Measurements from ENCODE around the gene ASXL1. TPM values are rescaled to one million over a fixed set of nuclear protein-coding genes. Genes with fewer than 3 reads are reported as not detected.
"Not testable (repeated sequence)": the region's sequence is repeated elsewhere in the genome, so short reads cannot be mapped to it uniquely, and the experiment has no call there.

ASXL1 gene
- total RNA-seq, 4 donors from 2014 or later: 43.2 to 143 (median 71.8) TPM

GRCh38 chr20:32365564-32365963 is 7.4 kb downstream of the ASXL1 start:
- Histone ChIP-seq H3K27ac (no peak overlapping the region), H3K4me3 (no peak overlapping the region), H3K9me3 (no peaks in the 10 kb centered on the region), H3K36me3 (peaks cover 13% of the 10 kb centered on the region), H3K27me3 (no peaks in the 10 kb centered on the region), H3K4me1 (peaks cover 56% of the 10 kb centered on the region)
- no peak for DNase-seq (ENCODE audit: low spot score in 2 of 2)
- WGBS: 57% methylated on average over 5 of the region's 5 CpGs
- no peak for TF ChIP-seq POLR2A (IDR thresholded peaks at IDR 0.05)

- no peak for DNase-seq (ENCODE audit: low spot score in 2 of 2)
- 85% methylated on average over 2 of the region's 2 CpGs for WGBS
- TF ChIP-seq POLR2AphosphoS5 (IDR thresholded peaks at IDR 0.05) (no peak), CTCF (IDR thresholded peaks at IDR 0.05) (no peak), POLR2A (IDR thresholded peaks at IDR 0.05) (no peak), EP300 (IDR thresholded peaks at IDR 0.05) (no peak)
Observed at GRCh38 chr20:32366380-32366779, 8.2 kb downstream of the ASXL1 start.

GRCh38 chr20:32368323-32368722 is 10.2 kb downstream of the ASXL1 start:
- no peak overlapping the region for H3K27ac ChIP-seq
- H3K36me3 ChIP-seq: peaks cover 21% of the 10 kb centered on the region
- no peak overlapping the region for H3K4me3 ChIP-seq
- TF ChIP-seq POLR2A (IDR thresholded peaks at IDR 0.05) (no peak), EP300 (IDR thresholded peaks at IDR 0.05) (no peak)
- H3K27me3 ChIP-seq: no peaks in the 10 kb centered on the region
- DNase-seq (ENCODE audit: low spot score in 2 of 2): no peak
- peaks cover 35% of the 10 kb centered on the region for H3K4me1 ChIP-seq
- H3K9me3 ChIP-seq: no peaks in the 10 kb centered on the region

More at GRCh38 chr20:32366380-32366779, 8.2 kb downstream of the ASXL1 start:
- Histone ChIP-seq H3K9me3 (no peaks in the 10 kb centered on the region), H3K27ac (no peak overlapping the region), H3K27me3 (no peaks in the 10 kb centered on the region), H3K36me3 (peaks cover 16% of the 10 kb centered on the region), H3K4me1 (peaks cover 49% of the 10 kb centered on the region), H3K4me3 (no peak overlapping the region)

GRCh38 chr20:32368925-32369324 is 10.8 kb downstream of the ASXL1 start:
- WGBS: 90% methylated on average over 6 of the region's 6 CpGs

GRCh38 chr20:32370897-32371296 is 12.8 kb downstream of the ASXL1 start:
- no peak overlapping the region for H3K27ac ChIP-seq
- 100% methylated on average over 2 of the region's 2 CpGs for WGBS
- DNase-seq (ENCODE audit: low spot score in 2 of 2): no peak
- H3K27me3 ChIP-seq: no peaks in the 10 kb centered on the region
- peaks cover 32% of the 10 kb centered on the region for H3K36me3 ChIP-seq
- H3K9me3 ChIP-seq: no peaks in the 10 kb centered on the region
- H3K4me1 ChIP-seq: peaks cover 16% of the 10 kb centered on the region
- TF ChIP-seq CTCF (IDR thresholded peaks at IDR 0.05) (no peak), POLR2A (IDR thresholded peaks at IDR 0.05) (no peak), EP300 (IDR thresholded peaks at IDR 0.05) (no peak), POLR2AphosphoS5 (IDR thresholded peaks at IDR 0.05) (no peak)
- H3K4me3 ChIP-seq: no peak overlapping the region

More at GRCh38 chr20:32368925-32369324, 10.8 kb downstream of the ASXL1 start:
- peaks cover 24% of the 10 kb centered on the region for H3K36me3 ChIP-seq
- H3K9me3 ChIP-seq: no peaks in the 10 kb centered on the region
- no peak for DNase-seq (ENCODE audit: low spot score in 2 of 2)
- peaks cover 30% of the 10 kb centered on the region for H3K4me1 ChIP-seq
- no peak for TF ChIP-seq CTCF (IDR thresholded peaks at IDR 0.05)
- TF ChIP-seq POLR2A (IDR thresholded peaks at IDR 0.05): no peak
- TF ChIP-seq POLR2AphosphoS5 (IDR thresholded peaks at IDR 0.05): no peak
- no peak for TF ChIP-seq EP300 (IDR thresholded peaks at IDR 0.05)
- H3K27me3 ChIP-seq: no peaks in the 10 kb centered on the region
- H3K27ac ChIP-seq: no peak overlapping the region
- no peak overlapping the region for H3K4me3 ChIP-seq

GRCh38 chr20:32378461-32378860 is 20.3 kb downstream of the ASXL1 start:
- no peaks in the 10 kb centered on the region for H3K4me1 ChIP-seq
- peaks cover 23% of the 10 kb centered on the region for H3K36me3 ChIP-seq
- H3K9me3 ChIP-seq: no peaks in the 10 kb centered on the region
- H3K27ac ChIP-seq: no peak overlapping the region
- no peak for DNase-seq (ENCODE audit: low spot score in 2 of 2)
- H3K27me3 ChIP-seq: no peaks in the 10 kb centered on the region
- 78% methylated on average over 2 of the region's 2 CpGs for WGBS
- TF ChIP-seq CTCF (IDR thresholded peaks at IDR 0.05): no peak
- TF ChIP-seq POLR2A (IDR thresholded peaks at IDR 0.05): no peak
- no peak overlapping the region for H3K4me3 ChIP-seq

- not testable (repeated sequence) for H3K27me3 ChIP-seq
- WGBS: 96% methylated on average over 9 of the region's 9 CpGs
Observed at GRCh38 chr20:32380037-32380436, 21.9 kb downstream of the ASXL1 start.

More at GRCh38 chr20:32380037-32380436, 21.9 kb downstream of the ASXL1 start:
- peaks cover 13% of the 10 kb centered on the region for H3K36me3 ChIP-seq
- DNase-seq (ENCODE audit: low spot score in 2 of 2); H3K9me3 ChIP-seq; H3K4me1 ChIP-seq; H3K27ac ChIP-seq; H3K4me3 ChIP-seq: not testable (repeated sequence)
